MG63 (cell line): ENCODE measurements around the gene CPLX4. TPM values are rescaled to one million over a fixed set of nuclear protein-coding genes. Genes with fewer than 3 reads are reported as not detected.

Experiments
- DNase-seq: peaks from one replicate; pipeline ENCODE4 v3.0.0-alpha.2; 2020
- H3K27me3 ChIP-seq: fragments of 250-450 bp; sonication (Bioruptor Pico); 2 replicates; pipeline ENCODE4 v1.5.1; 2020; ENCODE audit warnings: mild to moderate bottlenecking, moderate library complexity
- H3K36me3 ChIP-seq: fragments of 250-450 bp; sonication (Bioruptor Pico); 2 replicates; pipeline ENCODE4 v1.5.1; 2020; ENCODE audit warnings: mild to moderate bottlenecking, moderate library complexity
- H3K4me3 ChIP-seq: fragments of 250-450 bp; sonication (Bioruptor Pico); 2 replicates; pipeline ENCODE4 v1.5.1; 2020; ENCODE audit warnings: mild to moderate bottlenecking, moderate library complexity
- H3K9me3 ChIP-seq: fragments of 250-450 bp; sonication (Bioruptor Pico); 2 replicates; pipeline ENCODE4 v1.5.1; 2020; ENCODE audit warnings: mild to moderate bottlenecking, moderate library complexity
- total RNA-seq: library from RNA; depleted of rRNA; stranded (reverse); fragments of >200 nt; shearing (Covaris generic); gene quantifications from 2 replicates; pipeline ENCODE4 v1.2.3, GENCODE V29; 2014; ENCODE audit warnings: low replicate concordance; rRNA removed

CPLX4 gene, protein sequence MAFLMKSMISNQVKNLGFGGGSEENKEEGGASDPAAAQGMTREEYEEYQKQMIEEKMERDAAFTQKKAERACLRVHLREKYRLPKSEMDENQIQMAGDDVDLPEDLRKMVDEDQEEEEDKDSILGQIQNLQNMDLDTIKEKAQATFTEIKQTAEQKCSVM
- total RNA-seq: not detected in 2 replicates

- Histone ChIP-seq H3K4me3 (no peak within 1 kb of the TSS), H3K9me3 (no peaks in the 10 kb centered on the region), H3K27me3 (no peaks in the 10 kb centered on the region; the same call in 1 of the 2 replicates), H3K36me3 (no peaks in the 10 kb centered on the region)
- DNase-seq: no peak
Observed at GRCh38 chr18:59318460-59319050, at the start of gene CPLX4. Gene CPLX4, minus strand, starts transcription at chr18:59318649. Its CDS starts 187 bp downstream, at chr18:59318462.

DNA sequence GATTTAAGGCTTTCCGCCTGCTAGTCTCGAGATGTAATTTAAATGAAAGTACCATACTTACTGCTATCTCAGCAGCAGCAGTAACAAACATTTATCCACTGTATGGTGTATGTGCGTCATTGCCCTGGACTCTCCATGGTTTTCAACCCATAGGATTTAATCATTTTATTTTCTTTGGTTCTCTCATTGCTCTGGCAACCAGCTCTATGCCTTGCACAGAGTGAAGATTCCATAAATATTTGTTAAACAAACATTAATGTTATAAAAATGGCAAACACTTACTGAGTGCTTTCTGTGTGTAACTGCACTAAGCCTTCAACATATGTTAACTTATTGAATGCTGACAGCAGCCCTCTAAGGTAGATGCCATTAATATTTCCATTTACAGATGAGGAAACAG, 41.9 kb upstream of the CPLX4 start:
- DNase-seq: no peak
- Histone ChIP-seq H3K4me3 (no peak overlapping the region), H3K36me3 (peaks cover 21% of the 10 kb centered on the region), H3K27me3 (no peaks in the 10 kb centered on the region), H3K9me3 (no peaks in the 10 kb centered on the region)

DNA sequence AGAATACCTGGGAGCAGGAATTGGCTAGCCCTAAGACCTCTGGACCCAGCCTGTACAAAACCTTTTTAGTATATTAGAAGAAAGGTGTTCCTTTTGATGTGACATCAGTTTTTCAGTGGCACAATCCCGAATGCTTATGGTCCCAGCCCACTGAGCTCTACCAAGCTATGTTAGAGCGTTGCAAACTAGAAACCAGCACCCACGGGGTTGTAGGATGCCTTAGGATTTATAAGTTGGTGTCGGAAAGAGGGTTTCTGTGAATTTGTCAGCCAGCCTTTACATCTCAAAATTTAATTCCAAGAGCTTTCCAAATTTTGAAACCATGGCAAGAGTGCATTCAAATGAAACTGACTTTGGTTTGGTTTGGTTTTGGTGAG, 41.1 kb upstream of the CPLX4 start:
- H3K9me3 ChIP-seq: no peaks in the 10 kb centered on the region
- no peaks in the 10 kb centered on the region for H3K27me3 ChIP-seq
- DNase-seq: no peak
- H3K36me3 ChIP-seq: peaks cover 29% of the 10 kb centered on the region
- H3K4me3 ChIP-seq: peak overlapping the region; percentile 99

GRCh38 chr18:59358712-59359575, 40.5 kb upstream of the CPLX4 start, which contains the start of gene LMAN1:
Gene LMAN1, minus strand, starts transcription at chr18:59359265. Its CDS starts 21 bp downstream, at chr18:59359244.
- Histone ChIP-seq H3K27me3 (no peaks in the 10 kb centered on the region), H3K4me3 (peak within 1 kb of the TSS; percentile 99), H3K9me3 (no peaks in the 10 kb centered on the region), H3K36me3 (peaks cover 35% of the 10 kb centered on the region)
- peak; percentile 94 for DNase-seq

- DNase-seq: no peak
- Histone ChIP-seq H3K4me3 (peak overlapping the region; percentile 99), H3K9me3 (no peaks in the 10 kb centered on the region)
Observed at GRCh38 chr18:59358414-59358711, 39.9 kb upstream of the CPLX4 start.

GRCh38 chr18:59357928-59358327, 39.5 kb upstream of the CPLX4 start:
- no peaks in the 10 kb centered on the region for H3K9me3 ChIP-seq
- H3K27me3 ChIP-seq: no peaks in the 10 kb centered on the region
- DNase-seq: peak; percentile 33
- peaks cover 45% of the 10 kb centered on the region for H3K36me3 ChIP-seq
- H3K4me3 ChIP-seq: peak overlapping the region; percentile 99

More at GRCh38 chr18:59358414-59358711, 39.9 kb upstream of the CPLX4 start:
- Histone ChIP-seq H3K36me3 (peaks cover 41% of the 10 kb centered on the region), H3K27me3 (no peaks in the 10 kb centered on the region)

GRCh38 chr18:59354731-59355130, 36.3 kb upstream of the CPLX4 start:
- no peak overlapping the region for H3K4me3 ChIP-seq
- H3K36me3 ChIP-seq: peaks cover 71% of the 10 kb centered on the region
- DNase-seq: no peak
- H3K9me3 ChIP-seq: no peaks in the 10 kb centered on the region
- H3K27me3 ChIP-seq: no peaks in the 10 kb centered on the region

DNA sequence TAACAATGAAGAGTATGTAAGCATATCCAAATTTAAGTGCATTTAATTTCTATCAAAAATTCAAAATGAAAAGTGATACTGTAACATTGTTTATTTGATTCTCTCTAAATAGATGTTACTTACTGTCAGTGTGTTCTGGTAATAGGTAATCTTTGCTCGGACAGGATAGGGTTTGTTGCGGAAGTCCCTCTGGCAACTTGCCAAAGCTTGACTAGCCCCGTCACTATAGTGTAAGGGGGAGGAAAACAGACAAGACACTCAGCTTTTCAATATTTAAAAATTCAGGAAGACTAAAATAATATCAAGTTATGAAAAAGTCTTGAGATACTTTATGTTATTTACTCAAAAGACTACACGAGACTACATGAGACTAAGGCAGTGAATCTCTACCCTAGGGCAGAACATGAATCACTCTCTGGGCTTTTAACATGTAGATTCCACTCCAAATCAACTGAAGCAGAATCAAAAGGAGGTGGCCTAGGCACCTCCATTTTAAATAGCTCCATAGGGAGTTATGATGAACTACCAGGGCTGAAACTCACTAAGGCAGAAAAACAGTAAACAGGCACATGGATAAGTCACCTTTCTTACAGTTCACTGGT, 34.7 kb upstream of the CPLX4 start:
- Histone ChIP-seq H3K27me3 (no peaks in the 10 kb centered on the region), H3K36me3 (peaks cover 82% of the 10 kb centered on the region), H3K9me3 (no peaks in the 10 kb centered on the region), H3K4me3 (no peak overlapping the region)
- no peak for DNase-seq

DNA sequence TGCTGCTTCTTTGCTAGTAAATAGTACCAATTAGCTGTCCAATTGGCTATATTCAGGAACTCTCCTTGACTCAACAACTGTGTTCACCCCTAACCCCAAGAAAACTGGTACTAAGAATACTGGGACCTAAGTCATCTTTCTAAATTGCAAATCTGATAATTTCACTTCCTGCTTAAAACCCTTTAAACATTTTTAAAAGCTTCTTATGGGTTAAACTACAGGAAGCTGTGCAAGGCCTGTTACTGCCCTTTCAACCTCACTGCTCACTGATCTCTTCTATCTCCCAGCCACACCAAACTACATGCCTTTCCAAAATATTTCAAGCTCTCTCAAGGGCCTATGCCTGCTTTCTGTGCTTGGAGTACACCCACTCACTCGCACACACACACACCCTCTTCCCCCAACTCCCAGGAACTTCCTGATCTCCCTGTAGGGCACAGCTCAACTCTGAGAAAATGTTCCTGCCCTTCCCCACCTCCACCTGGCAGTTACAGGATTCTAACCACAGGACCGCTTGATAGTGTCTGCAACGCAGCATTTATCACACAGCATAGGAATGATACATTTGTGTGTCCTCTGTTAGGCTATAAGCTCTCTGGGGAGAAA, 33.9 kb upstream of the CPLX4 start:
- H3K27me3 ChIP-seq: no peaks in the 10 kb centered on the region
- H3K9me3 ChIP-seq: no peaks in the 10 kb centered on the region
- no peak for DNase-seq
- H3K36me3 ChIP-seq: peaks cover 88% of the 10 kb centered on the region
- H3K4me3 ChIP-seq: no peak overlapping the region

DNA sequence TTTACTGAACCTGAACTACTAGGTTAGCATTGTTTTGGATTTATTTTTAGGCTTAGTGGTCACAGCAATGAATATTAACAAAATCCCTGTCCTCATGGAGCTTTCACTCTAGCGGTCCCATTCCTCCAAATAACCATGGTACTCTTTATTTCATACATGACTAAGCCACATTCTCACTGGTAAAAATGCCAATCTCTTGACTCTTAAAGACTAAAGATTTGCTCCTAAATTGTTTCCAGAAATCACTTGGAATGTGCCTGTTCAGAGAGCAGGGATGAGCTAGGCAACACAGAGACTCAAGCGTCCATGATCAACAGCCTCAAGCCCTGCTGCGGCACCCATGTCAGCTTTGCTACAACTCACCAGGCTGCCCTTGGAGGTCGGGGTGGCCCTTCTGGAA, 27.1 kb upstream of the CPLX4 start:
- no peak for DNase-seq
- Histone ChIP-seq H3K4me3 (no peak overlapping the region), H3K27me3 (no peaks in the 10 kb centered on the region), H3K9me3 (peaks cover 9% of the 10 kb centered on the region), H3K36me3 (peaks cover 88% of the 10 kb centered on the region)

DNA sequence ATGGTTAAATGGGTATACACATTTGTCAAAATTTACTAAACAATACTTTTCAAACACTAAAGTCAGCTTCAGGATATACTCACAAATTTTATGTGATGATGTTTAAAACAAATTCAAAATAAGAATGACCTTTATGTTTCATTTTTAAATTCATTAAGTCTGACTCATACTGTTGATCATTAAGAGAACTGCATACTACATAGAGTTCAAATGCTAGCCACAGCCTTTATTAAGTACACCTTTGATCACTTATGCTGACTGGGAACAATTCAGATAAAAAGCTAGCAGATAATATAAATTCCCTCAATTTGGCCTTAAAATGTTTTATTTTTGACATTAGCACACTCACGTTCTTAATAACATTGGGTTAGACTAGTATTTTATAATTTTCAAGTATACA, 26.5 kb upstream of the CPLX4 start:
- H3K27me3 ChIP-seq: no peaks in the 10 kb centered on the region
- DNase-seq: no peak
- H3K4me3 ChIP-seq: no peak overlapping the region
- peaks cover 9% of the 10 kb centered on the region for H3K9me3 ChIP-seq
- H3K36me3 ChIP-seq: peaks cover 92% of the 10 kb centered on the region

DNA sequence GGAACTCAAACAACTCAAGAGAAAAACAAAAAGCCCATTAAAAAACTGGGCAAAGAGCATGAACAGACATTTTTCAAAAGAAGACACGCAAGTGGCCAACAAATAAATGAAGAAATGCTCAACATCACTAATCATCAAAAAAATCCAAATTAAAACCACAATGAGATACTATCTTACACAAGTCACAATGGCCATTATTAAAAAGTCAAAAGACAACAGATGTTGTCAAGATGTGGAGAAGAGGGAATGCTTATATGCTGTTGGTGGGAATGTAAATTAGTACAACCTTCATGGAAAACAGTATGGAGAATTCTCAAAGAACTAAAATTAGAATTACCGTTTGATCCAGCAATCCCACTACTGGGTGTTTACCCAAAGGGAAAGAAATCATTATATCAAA, 25.5 kb upstream of the CPLX4 start:
- Histone ChIP-seq H3K36me3 (peaks cover 93% of the 10 kb centered on the region), H3K4me3 (no peak overlapping the region), H3K27me3 (no peaks in the 10 kb centered on the region), H3K9me3 (peaks cover 9% of the 10 kb centered on the region)
- no peak for DNase-seq

DNA sequence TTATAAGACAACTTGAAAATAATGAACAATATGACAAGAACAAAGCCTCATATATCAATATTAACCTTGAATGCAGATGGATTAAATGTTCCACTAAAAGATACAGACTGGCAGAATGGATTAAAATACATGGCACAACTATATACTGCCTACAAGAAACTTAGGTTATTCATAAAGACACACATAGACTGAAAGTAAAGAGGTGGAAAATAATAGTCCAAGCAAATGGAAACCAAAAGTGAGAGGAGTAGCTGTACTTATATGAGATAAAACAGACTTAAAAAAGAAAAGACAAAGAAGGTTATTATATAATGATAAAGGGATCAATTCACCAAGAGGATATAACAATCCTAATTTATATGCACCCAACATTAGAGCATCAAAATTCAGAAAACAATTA, 22.4 kb upstream of the CPLX4 start:
- H3K4me3 ChIP-seq: no peak overlapping the region
- DNase-seq: no peak
- H3K27me3 ChIP-seq: no peaks in the 10 kb centered on the region
- peaks cover 9% of the 10 kb centered on the region for H3K9me3 ChIP-seq
- H3K36me3 ChIP-seq: peaks cover 92% of the 10 kb centered on the region

- peaks cover 9% of the 10 kb centered on the region for H3K9me3 ChIP-seq
- DNase-seq: no peak
- H3K36me3 ChIP-seq: peaks cover 90% of the 10 kb centered on the region
- H3K4me3 ChIP-seq: no peak overlapping the region
- H3K27me3 ChIP-seq: no peaks in the 10 kb centered on the region
Observed at GRCh38 chr18:59340312-59340711, 21.9 kb upstream of the CPLX4 start.

GRCh38 chr18:59332986-59333385, 14.5 kb upstream of the CPLX4 start:
- H3K4me3 ChIP-seq: no peak overlapping the region
- no peaks in the 10 kb centered on the region for H3K9me3 ChIP-seq
- no peak for DNase-seq
- H3K36me3 ChIP-seq: peaks cover 67% of the 10 kb centered on the region
- H3K27me3 ChIP-seq: no peaks in the 10 kb centered on the region

DNA sequence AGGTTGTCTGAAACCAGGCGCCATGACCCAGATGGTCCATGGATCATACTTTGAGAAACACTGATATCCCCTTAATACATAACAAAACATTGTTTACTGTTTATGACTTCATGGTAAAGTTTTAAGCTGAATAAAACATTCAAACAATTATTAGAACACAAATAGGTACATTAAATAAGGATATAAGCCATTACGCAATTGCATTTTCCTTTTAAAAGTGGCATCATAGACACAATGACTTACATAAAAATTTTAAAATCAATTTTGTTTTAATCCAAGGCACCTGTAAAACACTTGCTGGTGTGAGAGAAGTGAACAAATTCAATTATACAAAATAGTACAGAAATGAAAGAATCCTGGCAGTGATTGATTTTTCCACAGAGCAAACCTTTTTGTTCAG, 10.2 kb upstream of the CPLX4 start:
- Histone ChIP-seq H3K4me3 (no peak overlapping the region), H3K27me3 (no peaks in the 10 kb centered on the region), H3K36me3 (peaks cover 55% of the 10 kb centered on the region), H3K9me3 (no peaks in the 10 kb centered on the region)
- DNase-seq: no peak

DNA sequence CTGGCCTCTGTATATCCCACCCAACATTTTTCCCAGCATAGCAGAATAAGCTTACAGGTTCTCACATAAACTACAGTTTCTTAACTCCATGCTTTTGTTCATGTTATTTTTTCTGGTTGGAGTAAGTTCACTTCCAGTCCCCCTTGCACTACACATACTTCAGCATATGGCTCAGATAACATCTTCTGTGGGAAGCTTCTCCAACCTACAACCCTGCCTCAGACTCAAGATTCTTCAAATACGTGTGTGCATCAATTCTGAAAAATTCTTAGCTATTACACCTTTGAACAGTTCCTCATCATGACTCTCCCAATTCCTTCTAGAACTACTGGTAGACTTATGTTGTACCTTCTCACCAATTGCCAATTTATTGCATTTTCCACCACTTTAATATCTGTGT, 7.5 kb upstream of the CPLX4 start:
- H3K9me3 ChIP-seq: no peaks in the 10 kb centered on the region
- DNase-seq: no peak
- no peak overlapping the region for H3K4me3 ChIP-seq
- H3K36me3 ChIP-seq: peaks cover 39% of the 10 kb centered on the region
- H3K27me3 ChIP-seq: no peaks in the 10 kb centered on the region
